ENCODE results near the gene MAGEF1. TPM values are rescaled to one million over a fixed set of nuclear protein-coding genes. Genes with fewer than 3 reads are reported as not detected.

MAGEF1 gene
- total and polyA plus RNA-seq, 5 experiments from 2014 or later, result 23.7 to 47.5 (median 28.5) TPM

- Mint-ChIP-seq H3K4me3 (no peak overlapping the region), H3K9me3 (no peaks in the 10 kb centered on the region), H3K27me3 (peaks cover 0 to 12% (median 3%) of the 10 kb centered on the region in 5 donors), H3K4me1 (peaks cover 4 to 20% (median 5%) of the 10 kb centered on the region in 4 donors), H3K36me3 (no peaks in the 10 kb centered on the region), H3K27ac (no peak overlapping the region)
- POLR2A ChIA-PET, result no interaction called here
- DNase-seq (no peak), ATAC-seq (no peak)
These were observed 34.2 kb downstream of the MAGEF1 start for GRCh38 chr3:184677344-184678316.

GRCh38 chr3:184676927-184677326, 34.9 kb downstream of the MAGEF1 start:
- no peak overlapping the region for H3K27ac Mint-ChIP-seq
- peaks cover 4 to 20% (median 5%) of the 10 kb centered on the region in 4 donors for H3K4me1 Mint-ChIP-seq
- H3K4me3 Mint-ChIP-seq, result peak overlapping the region in 2 of 10 donors; percentile 30 to 52
- ATAC-seq (peak in 1 of 2 donors; percentile 42), DNase-seq (peak in 1 of 10 donors; percentile 16)
- POLR2A ChIA-PET, result interaction anchor here (0.6 kb wide), 1 partner anchor 895 kb away, joined by 3 read pairs; no protein-coding TSS in a partner anchor
- no peaks in the 10 kb centered on the region for H3K9me3 Mint-ChIP-seq
- peaks cover 0 to 12% (median 3%) of the 10 kb centered on the region in 5 donors for H3K27me3 Mint-ChIP-seq
- no peaks in the 10 kb centered on the region for H3K36me3 Mint-ChIP-seq

GRCh38 chr3:184674626-184675025, 37.2 kb downstream of the MAGEF1 start:
- ATAC-seq (no peak), DNase-seq (no peak)
- Mint-ChIP-seq H3K36me3 (no peaks in the 10 kb centered on the region), H3K4me1 (peaks cover 4 to 20% (median 5%) of the 10 kb centered on the region in 4 donors), H3K27ac (peak overlapping the region in 1 of 10 donors; percentile 49), H3K4me3 (no peak overlapping the region), H3K27me3 (peaks cover 0 to 22% (median 6%) of the 10 kb centered on the region in 5 donors), H3K9me3 (no peaks in the 10 kb centered on the region)
- POLR2A ChIA-PET, result interaction anchor here (0.8 kb wide), 1 partner anchor 9 kb away, joined by 4 read pairs; no protein-coding TSS in a partner anchor

GRCh38 chr3:184672977-184673870, 38.6 kb downstream of the MAGEF1 start:
- ATAC-seq, result no peak

GRCh38 chr3:184672335-184672734, 39.5 kb downstream of the MAGEF1 start:
- H3K36me3 Mint-ChIP-seq, result no peaks in the 10 kb centered on the region
- ATAC-seq, result no peak
- no peak overlapping the region for H3K27ac Mint-ChIP-seq
- no peaks in the 10 kb centered on the region for H3K9me3 Mint-ChIP-seq
- peaks cover under 1 to 23% (median 10%) of the 10 kb centered on the region in 5 donors for H3K27me3 Mint-ChIP-seq
- peaks cover 4 to 7% (median 6%) of the 10 kb centered on the region in 4 donors for H3K4me1 Mint-ChIP-seq
- no peak overlapping the region for H3K4me3 Mint-ChIP-seq
- DNase-seq, result no peak
- POLR2A ChIA-PET, result no interaction called here

More at GRCh38 chr3:184672977-184673870, 38.6 kb downstream of the MAGEF1 start:
- Mint-ChIP-seq H3K4me1 (peaks cover 4 to 15% (median 5%) of the 10 kb centered on the region in 4 donors), H3K27ac (no peak overlapping the region), H3K9me3 (no peaks in the 10 kb centered on the region), H3K36me3 (no peaks in the 10 kb centered on the region), H3K27me3 (peaks cover 0 to 22% (median 6%) of the 10 kb centered on the region in 5 donors), H3K4me3 (no peak overlapping the region)
- no peak for DNase-seq
- POLR2A ChIA-PET, result no interaction called here

GRCh38 chr3:184670091-184670602, 41.7 kb downstream of the MAGEF1 start:
- no peak overlapping the region for H3K4me3 Mint-ChIP-seq
- DNase-seq, result no peak
- POLR2A ChIA-PET, result interaction anchor here (0.8 kb wide), 1 partner anchor 105 kb away, joined by 3 read pairs; no protein-coding TSS in a partner anchor
- no peaks in the 10 kb centered on the region for H3K9me3 Mint-ChIP-seq
- peaks cover 0 to 4% (median 0%) of the 10 kb centered on the region in 4 donors for H3K4me1 Mint-ChIP-seq
- no peak overlapping the region for H3K27ac Mint-ChIP-seq
- peaks cover 4 to 35% (median 12%) of the 10 kb centered on the region in 5 donors for H3K27me3 Mint-ChIP-seq
- H3K36me3 Mint-ChIP-seq, result no peaks in the 10 kb centered on the region
- ATAC-seq, result no peak

- Mint-ChIP-seq H3K27me3 (peaks cover 4 to 35% (median 12%) of the 10 kb centered on the region in 5 donors), H3K36me3 (no peaks in the 10 kb centered on the region), H3K9me3 (no peaks in the 10 kb centered on the region), H3K4me3 (no peak overlapping the region), H3K4me1 (peaks cover 0 to 4% (median 0%) of the 10 kb centered on the region in 4 donors), H3K27ac (no peak overlapping the region)
- DNase-seq (no peak), ATAC-seq (no peak)
- POLR2A ChIA-PET, result no interaction called here
These were observed 42.3 kb downstream of the MAGEF1 start for GRCh38 chr3:184669578-184669977.

GRCh38 chr3:184666442-184666841, 45.4 kb downstream of the MAGEF1 start:
- POLR2A ChIA-PET, result no interaction called here
- Mint-ChIP-seq H3K36me3 (no peaks in the 10 kb centered on the region), H3K27ac (no peak overlapping the region), H3K4me3 (no peak overlapping the region), H3K9me3 (no peaks in the 10 kb centered on the region), H3K27me3 (peaks cover 4 to 30% (median 12%) of the 10 kb centered on the region in 5 donors), H3K4me1 (peaks cover 0 to 6% (median under 1%) of the 10 kb centered on the region in 4 donors)
- ATAC-seq (no peak), DNase-seq (no peak)

- Mint-ChIP-seq H3K9me3 (no peaks in the 10 kb centered on the region), H3K4me3 (no peak overlapping the region), H3K36me3 (no peaks in the 10 kb centered on the region), H3K27ac (no peak overlapping the region), H3K4me1 (peaks cover 3 to 8% (median 6%) of the 10 kb centered on the region in 4 donors), H3K27me3 (peaks cover 4 to 17% (median 11%) of the 10 kb centered on the region in 5 donors)
- DNase-seq (no peak), ATAC-seq (no peak)
- POLR2A ChIA-PET, result interaction anchor here (0.6 kb wide), 1 partner anchor 10 kb away, joined by 4 read pairs; no protein-coding TSS in a partner anchor
These were observed 46.8 kb downstream of the MAGEF1 start for GRCh38 chr3:184665101-184665500.

GRCh38 chr3:184663756-184664155, 48.1 kb downstream of the MAGEF1 start:
- peaks cover 3 to 10% (median 6%) of the 10 kb centered on the region in 4 donors for H3K4me1 Mint-ChIP-seq
- H3K27ac Mint-ChIP-seq, result no peak overlapping the region
- H3K27me3 Mint-ChIP-seq, result peaks cover 4 to 16% (median 9%) of the 10 kb centered on the region in 5 donors
- ATAC-seq (no peak), DNase-seq (no peak)
- H3K9me3 Mint-ChIP-seq, result no peaks in the 10 kb centered on the region
- H3K36me3 Mint-ChIP-seq, result no peaks in the 10 kb centered on the region
- H3K4me3 Mint-ChIP-seq, result no peak overlapping the region
- POLR2A ChIA-PET, result no interaction called here

- POLR2A ChIA-PET, result no interaction called here
- no peak for ATAC-seq
- Mint-ChIP-seq H3K27me3 (peaks cover 4 to 16% (median 9%) of the 10 kb centered on the region in 5 donors), H3K4me1 (peaks cover 3 to 10% (median 6%) of the 10 kb centered on the region in 4 donors), H3K27ac (no peak overlapping the region), H3K9me3 (no peaks in the 10 kb centered on the region), H3K36me3 (no peaks in the 10 kb centered on the region), H3K4me3 (no peak overlapping the region)
- no peak for DNase-seq
These were observed 48.5 kb downstream of the MAGEF1 start for GRCh38 chr3:184663356-184663755.

GRCh38 chr3:184662187-184662586, 49.7 kb downstream of the MAGEF1 start:
- Mint-ChIP-seq H3K4me1 (peaks cover 3 to 9% (median 6%) of the 10 kb centered on the region in 4 donors), H3K36me3 (no peaks in the 10 kb centered on the region), H3K27ac (no peak overlapping the region), H3K27me3 (peaks cover 4 to 14% (median 7%) of the 10 kb centered on the region in 5 donors), H3K9me3 (no peaks in the 10 kb centered on the region), H3K4me3 (no peak overlapping the region)
- DNase-seq (no peak), ATAC-seq (no peak)
- POLR2A ChIA-PET, result no interaction called here

Data from naive thymus-derived CD8-positive, alpha-beta T cell (primary cell).